ENCODE results near the gene CDYL.

Gene CDYL

GRCh38 chr6:4913705-4914419 lies 137.7 kb downstream of the CDYL start:
- DNase-seq: no peak

GRCh38 chr6:4914420-4915159 lies 138.4 kb downstream of the CDYL start:
- DNase-seq: no peak

- no peak for DNase-seq
Measured at GRCh38 chr6:4916954-4917561, 140.9 kb downstream of the CDYL start.

GRCh38 chr6:4920914-4921410 lies 144.8 kb downstream of the CDYL start:
- DNase-seq: no peak

GRCh38 chr6:4922488-4923037 lies 146.4 kb downstream of the CDYL start:
- no peak for DNase-seq

GRCh38 chr6:4923081-4923480 lies 146.9 kb downstream of the CDYL start:
- DNase-seq: no peak

GRCh38 chr6:4924661-4925271 lies 148.6 kb downstream of the CDYL start:
- no peak for DNase-seq

- DNase-seq: no peak
Measured at GRCh38 chr6:4925580-4925979, 149.4 kb downstream of the CDYL start.

GRCh38 chr6:4928426-4928825 lies 152.2 kb downstream of the CDYL start:
- no peak for DNase-seq

GRCh38 chr6:4929097-4929718 lies 153.0 kb downstream of the CDYL start:
- no peak for DNase-seq

- DNase-seq: no peak
Measured at GRCh38 chr6:4930025-4930691, 154.0 kb downstream of the CDYL start.

GRCh38 chr6:4931530-4932227 lies 155.5 kb downstream of the CDYL start:
- DNase-seq: peak; percentile 58

- DNase-seq: no peak
Measured at GRCh38 chr6:4932228-4932903, 156.2 kb downstream of the CDYL start.

- DNase-seq: no peak
Measured at GRCh38 chr6:4935486-4935885, 159.3 kb downstream of the CDYL start.

GRCh38 chr6:4935975-4936680 lies 159.9 kb downstream of the CDYL start:
- DNase-seq: no peak

GRCh38 chr6:4936681-4937041 lies 160.5 kb downstream of the CDYL start:
- DNase-seq: no peak

GRCh38 chr6:4937414-4937813 lies 161.2 kb downstream of the CDYL start:
- DNase-seq: no peak

GRCh38 chr6:4939241-4939640 lies 163.0 kb downstream of the CDYL start:
- DNase-seq: no peak

GRCh38 chr6:4940416-4940815 lies 164.2 kb downstream of the CDYL start:
- DNase-seq: no peak

All from islet precursor cell (in vitro differentiated cells).